ENCODE measurements around the gene SMOC2. TPM values are rescaled to one million over a fixed set of nuclear protein-coding genes. Genes with fewer than 3 reads are reported as not detected.

Gene SMOC2
- total RNA-seq, 1 experiment from 2014 or later: 0.42 TPM

- H3K9me2 ChIP-seq (ENCODE audit: insufficient read depth): no peaks in the 10 kb centered on the region
- RAD21 ChIA-PET (ENCODE audit: low non-redundant PET in 1 of 2, low total read pairs in 2 of 2, uncharacterized antibody in 2 of 2, unreplicated experiment in 2 of 2): no interaction called here
- H3K36me3 ChIP-seq (ENCODE audit: control insufficient read depth in 1 of 2, insufficient read depth in 2 of 2, low read length in 2 of 2): no peaks in the 10 kb centered on the region
- no peaks in the 10 kb centered on the region for H4K20me1 ChIP-seq (ENCODE audit: insufficient read depth)
- H3K4me3 ChIP-seq (replicated peaks in 1 of 2; ENCODE audit: low read depth in 1 of 2, low read length in 2 of 2): no peak overlapping the region
- H3K4me1 ChIP-seq (ENCODE audit: control insufficient read depth in 1 of 2, insufficient read depth in 2 of 2, low read length in 2 of 2): no peaks in the 10 kb centered on the region
- ATAC-seq: no peak
- no peak for DNase-seq (ENCODE audit: low read depth, low spot score)
- H3K4me2 ChIP-seq (ENCODE audit: low read length): no peak overlapping the region
- no TSS peak for BruUV-seq (replicated peaks)
- no peak overlapping the region for H2AFZ ChIP-seq (ENCODE audit: low read depth, low read length, poor library complexity, severe bottlenecking)
- CTCF ChIA-PET: no interaction called here
- intact Hi-C loops (cut with micrococcal nuclease): no loop called here
- POLR2A ChIA-PET: no interaction called here
- H3K27me3 ChIP-seq (ENCODE audit: insufficient read depth, low read length): no peaks in the 10 kb centered on the region
- no peaks in the 10 kb centered on the region for H3K79me2 ChIP-seq (ENCODE audit: insufficient read depth, low read length)
- no peak overlapping the region for H3K27ac ChIP-seq (ENCODE audit: low read depth, low read length)
- TF ChIP-seq JUND (IDR thresholded peaks at IDR 0.05) (no peak), YY1 (IDR thresholded peaks at IDR 0.05; ENCODE audit: extremely low read depth, insufficient replicate concordance, low read depth, low read length) (no peak), SRF (IDR thresholded peaks at IDR 0.05; ENCODE audit: low read depth) (no peak), ZNF274 (IDR thresholded peaks at IDR 0.05; ENCODE audit: low read depth, low read length) (no peak)
- no peak overlapping the region for H3K9ac ChIP-seq (ENCODE audit: low read length)
- H3K9me3 ChIP-seq (ENCODE audit: control insufficient read depth in 1 of 2, insufficient read depth in 1 of 2, low read depth in 1 of 2, low read length in 2 of 2): no peaks in the 10 kb centered on the region
Measured at GRCh38 chr6:168625602-168626001, 184.6 kb downstream of the SMOC2 start.

- intact Hi-C loops (cut with micrococcal nuclease): no loop called here
- Histone ChIP-seq H3K27me3 (ENCODE audit: insufficient read depth, low read length) (no peaks in the 10 kb centered on the region), H3K9ac (ENCODE audit: low read length) (no peak overlapping the region), H3K9me3 (ENCODE audit: control insufficient read depth in 1 of 2, insufficient read depth in 1 of 2, low read depth in 1 of 2, low read length in 2 of 2) (no peaks in the 10 kb centered on the region), H3K4me1 (ENCODE audit: control insufficient read depth in 1 of 2, insufficient read depth in 2 of 2, low read length in 2 of 2) (no peaks in the 10 kb centered on the region), H2AFZ (ENCODE audit: low read depth, low read length, poor library complexity, severe bottlenecking) (no peak overlapping the region), H3K9me2 (ENCODE audit: insufficient read depth) (no peaks in the 10 kb centered on the region), H3K4me3 (replicated peaks in 1 of 2; ENCODE audit: low read depth in 1 of 2, low read length in 2 of 2) (no peak overlapping the region), H4K20me1 (ENCODE audit: insufficient read depth) (no peaks in the 10 kb centered on the region), H3K27ac (ENCODE audit: low read depth, low read length) (no peak overlapping the region), H3K36me3 (ENCODE audit: control insufficient read depth in 1 of 2, insufficient read depth in 2 of 2, low read length in 2 of 2) (no peaks in the 10 kb centered on the region), H3K4me2 (ENCODE audit: low read length) (no peak overlapping the region), H3K79me2 (ENCODE audit: insufficient read depth, low read length) (no peaks in the 10 kb centered on the region)
- ATAC-seq (no peak), DNase-seq (ENCODE audit: low read depth, low spot score) (no peak)
- CTCF ChIA-PET: no interaction called here
- BruUV-seq (replicated peaks): no TSS peak
- RAD21 ChIA-PET (ENCODE audit: low non-redundant PET in 1 of 2, low total read pairs in 2 of 2, uncharacterized antibody in 2 of 2, unreplicated experiment in 2 of 2): no interaction called here
- POLR2A ChIA-PET: no interaction called here
- TF ChIP-seq REST (IDR thresholded peaks at IDR 0.05; ENCODE audit: low read depth) (no peak), SRF (IDR thresholded peaks at IDR 0.05; ENCODE audit: low read depth) (no peak), ELF1 (IDR thresholded peaks at IDR 0.05; ENCODE audit: borderline replicate concordance, low read depth) (no peak), EZH2 (IDR thresholded peaks at IDR 0.05) (no peak), ZNF274 (IDR thresholded peaks at IDR 0.05; ENCODE audit: low read depth, low read length) (no peak), POLR2AphosphoS5 (IDR thresholded peaks at IDR 0.05; ENCODE audit: low read depth, low read length) (no peak), FOSL1 (IDR thresholded peaks at IDR 0.05; ENCODE audit: low read depth) (no peak), MAX (IDR thresholded peaks at IDR 0.05) (no peak), SIN3A (IDR thresholded peaks at IDR 0.05; ENCODE audit: low read depth) (no peak), SP1 (IDR thresholded peaks at IDR 0.05; ENCODE audit: low read depth) (no peak), ZBTB33 (IDR thresholded peaks at IDR 0.05; ENCODE audit: extremely low read depth, insufficient replicate concordance, low read length) (no peak), POLR2A (IDR thresholded peaks at IDR 0.05; ENCODE audit: borderline replicate concordance, extremely low read depth, insufficient read depth, insufficient read length) (no peak), EGR1 (IDR thresholded peaks at IDR 0.05; ENCODE audit: low read depth) (no peak), TCF7L2 (IDR thresholded peaks at IDR 0.05; ENCODE audit: borderline replicate concordance, extremely low read depth, insufficient read depth, insufficient read length) (no peak), YY1 (IDR thresholded peaks at IDR 0.05; ENCODE audit: extremely low read depth, insufficient replicate concordance, low read depth, low read length) (no peak)
Measured at GRCh38 chr6:168626046-168626602, 185.1 kb downstream of the SMOC2 start.
